GM12878 (cell line): ENCODE results near the gene GPAT3.

Experiments used
- BHLHE40 ChIP-seq, 2 experiments: fragments of 450-650 bp in 1 of 2; IDR thresholded peaks; 2 replicates each; pipeline ENCODE4 v1.6.1; 2011 to 2017; ENCODE audit warnings: low read depth in 2 of 2, borderline replicate concordance in 1 of 2, improper control_type of control experiment in 1 of 2, low read length in 1 of 2, mild to moderate bottlenecking in 1 of 2
- ESRRA ChIP-seq: IDR thresholded peaks from 2 replicates; pipeline ENCODE4 v1.6.1; 2012; ENCODE audit warnings: mild to moderate bottlenecking, low read length, improper control_type of control experiment
- FOS ChIP-seq: IDR thresholded peaks from 3 replicates; pipeline ENCODE4 v1.6.1; 2011; ENCODE audit warnings: borderline replicate concordance; ENCODE audit not compliant: insufficient read length; ENCODE audit errors: extremely low read depth
- HDAC6 ChIP-seq: fragments of 200-600 bp; sonication (generic); IDR thresholded peaks from one replicate; pipeline ENCODE4 v1.8.0; 2017; ENCODE audit warnings: antibody characterized with exemption; ENCODE audit not compliant: unreplicated experiment
- JUND ChIP-seq: IDR thresholded peaks from 2 replicates; pipeline ENCODE4 v1.6.1; 2012; ENCODE audit warnings: low read depth, mild to moderate bottlenecking, low read length, improper control_type of control experiment, moderate library complexity
- POLR2AphosphoS5 ChIP-seq: IDR thresholded peaks from 2 replicates; pipeline ENCODE4 v1.6.1; 2011; ENCODE audit warnings: mild to moderate bottlenecking, low read length, inconsistent platforms
- RAD21 ChIP-seq: IDR thresholded peaks from 2 replicates; pipeline ENCODE4 v1.6.1; 2011; ENCODE audit warnings: mild to moderate bottlenecking, low read depth, low read length, moderate library complexity; ENCODE audit not compliant: insufficient read depth
- RAD51 ChIP-seq: fragments of 450-650 bp; IDR thresholded peaks from 2 replicates; pipeline ENCODE4 v1.6.1; 2016; ENCODE audit warnings: moderate library complexity, mild to moderate bottlenecking, inconsistent platforms
- RCOR1 ChIP-seq: conservative IDR thresholded peaks from 2 replicates; pipeline ENCODE4 v1.6.1; 2012; ENCODE audit warnings: low read depth, low read length, improper control_type of control experiment
- RFX5 ChIP-seq: IDR thresholded peaks from 2 replicates; pipeline ENCODE4 v1.6.1; 2011; ENCODE audit warnings: low read depth, low read length, improper control_type of control experiment
- TCF7 ChIP-seq: IDR thresholded peaks from 2 replicates; pipeline ENCODE4 v1.6.1; 2014; ENCODE audit warnings: antibody characterized with exemption, borderline replicate concordance
- TF ChIP-seq, protein P1 (sequence below): IDR thresholded peaks from 2 replicates; pipeline ENCODE4 v1.6.1; 2012; ENCODE audit warnings: low read depth, low read length, improper control_type of control experiment
- TF ChIP-seq, protein P2 (sequence below): IDR thresholded peaks from 2 replicates; pipeline ENCODE4 v1.6.1; 2012; ENCODE audit warnings: mild to moderate bottlenecking, low read depth, low read length
- TF ChIP-seq, protein P3 (sequence below), 3 experiments: IDR thresholded peaks in 2 of 3; conservative IDR thresholded peaks in 1 of 3; 2 replicates each; pipeline ENCODE4 v1.5.1; 2011; ENCODE audit warnings: low read depth in 3 of 3, low read length in 3 of 3, mild to moderate bottlenecking in 3 of 3, control low read depth in 2 of 3, moderate library complexity in 2 of 3, inconsistent platforms in 1 of 3, mixed read lengths in 1 of 3; ENCODE audit not compliant: control insufficient read depth in 2 of 3, insufficient read depth in 1 of 3; ENCODE audit errors: extremely low read depth in 1 of 3

DNA sequence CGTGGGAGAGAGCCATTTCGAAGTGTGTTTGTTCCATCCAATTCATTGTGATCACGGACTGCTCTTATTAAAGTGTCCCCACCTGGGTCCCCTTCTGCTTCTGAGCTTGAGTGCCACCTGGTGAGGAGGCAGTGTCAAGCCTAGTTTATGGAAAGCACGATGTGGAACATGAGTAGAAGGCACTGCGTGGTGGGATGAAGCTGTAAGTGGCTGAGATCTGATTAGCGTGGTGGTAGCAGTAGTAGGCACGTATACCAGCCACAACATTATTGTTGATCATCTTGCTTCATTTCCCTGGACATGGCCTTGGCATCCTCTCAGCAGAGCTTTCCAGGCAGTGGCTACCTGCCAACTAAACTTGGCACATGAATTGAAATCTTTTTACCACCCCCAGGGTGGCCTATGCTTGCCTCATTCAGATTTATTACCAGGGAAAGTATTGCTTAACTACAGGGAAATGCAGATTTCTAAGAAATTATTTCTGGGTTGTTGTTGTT is 46.4 kb downstream of the GPAT3 start:
- TF ChIP-seq BHLHE40 (IDR thresholded peaks at IDR 0.05; ENCODE audit: borderline replicate concordance in 1 of 2, low read depth in 2 of 2, low read length in 1 of 2) (no peak), RAD51 (no peak), ESRRA (no peak), HDAC6 (no peak), FOS (no peak), POLR2AphosphoS5 (no peak), RCOR1 (no peak), RAD21 (peak; percentile 43), TCF7 (no peak), JUND (no peak), RFX5 (no peak)
- TF ChIP-seq, protein P1, sequence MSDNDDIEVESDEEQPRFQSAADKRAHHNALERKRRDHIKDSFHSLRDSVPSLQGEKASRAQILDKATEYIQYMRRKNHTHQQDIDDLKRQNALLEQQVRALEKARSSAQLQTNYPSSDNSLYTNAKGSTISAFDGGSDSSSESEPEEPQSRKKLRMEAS, result no peak
- TF ChIP-seq, protein P2, sequence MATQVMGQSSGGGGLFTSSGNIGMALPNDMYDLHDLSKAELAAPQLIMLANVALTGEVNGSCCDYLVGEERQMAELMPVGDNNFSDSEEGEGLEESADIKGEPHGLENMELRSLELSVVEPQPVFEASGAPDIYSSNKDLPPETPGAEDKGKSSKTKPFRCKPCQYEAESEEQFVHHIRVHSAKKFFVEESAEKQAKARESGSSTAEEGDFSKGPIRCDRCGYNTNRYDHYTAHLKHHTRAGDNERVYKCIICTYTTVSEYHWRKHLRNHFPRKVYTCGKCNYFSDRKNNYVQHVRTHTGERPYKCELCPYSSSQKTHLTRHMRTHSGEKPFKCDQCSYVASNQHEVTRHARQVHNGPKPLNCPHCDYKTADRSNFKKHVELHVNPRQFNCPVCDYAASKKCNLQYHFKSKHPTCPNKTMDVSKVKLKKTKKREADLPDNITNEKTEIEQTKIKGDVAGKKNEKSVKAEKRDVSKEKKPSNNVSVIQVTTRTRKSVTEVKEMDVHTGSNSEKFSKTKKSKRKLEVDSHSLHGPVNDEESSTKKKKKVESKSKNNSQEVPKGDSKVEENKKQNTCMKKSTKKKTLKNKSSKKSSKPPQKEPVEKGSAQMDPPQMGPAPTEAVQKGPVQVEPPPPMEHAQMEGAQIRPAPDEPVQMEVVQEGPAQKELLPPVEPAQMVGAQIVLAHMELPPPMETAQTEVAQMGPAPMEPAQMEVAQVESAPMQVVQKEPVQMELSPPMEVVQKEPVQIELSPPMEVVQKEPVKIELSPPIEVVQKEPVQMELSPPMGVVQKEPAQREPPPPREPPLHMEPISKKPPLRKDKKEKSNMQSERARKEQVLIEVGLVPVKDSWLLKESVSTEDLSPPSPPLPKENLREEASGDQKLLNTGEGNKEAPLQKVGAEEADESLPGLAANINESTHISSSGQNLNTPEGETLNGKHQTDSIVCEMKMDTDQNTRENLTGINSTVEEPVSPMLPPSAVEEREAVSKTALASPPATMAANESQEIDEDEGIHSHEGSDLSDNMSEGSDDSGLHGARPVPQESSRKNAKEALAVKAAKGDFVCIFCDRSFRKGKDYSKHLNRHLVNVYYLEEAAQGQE, result no peak
- TF ChIP-seq, protein P3, sequence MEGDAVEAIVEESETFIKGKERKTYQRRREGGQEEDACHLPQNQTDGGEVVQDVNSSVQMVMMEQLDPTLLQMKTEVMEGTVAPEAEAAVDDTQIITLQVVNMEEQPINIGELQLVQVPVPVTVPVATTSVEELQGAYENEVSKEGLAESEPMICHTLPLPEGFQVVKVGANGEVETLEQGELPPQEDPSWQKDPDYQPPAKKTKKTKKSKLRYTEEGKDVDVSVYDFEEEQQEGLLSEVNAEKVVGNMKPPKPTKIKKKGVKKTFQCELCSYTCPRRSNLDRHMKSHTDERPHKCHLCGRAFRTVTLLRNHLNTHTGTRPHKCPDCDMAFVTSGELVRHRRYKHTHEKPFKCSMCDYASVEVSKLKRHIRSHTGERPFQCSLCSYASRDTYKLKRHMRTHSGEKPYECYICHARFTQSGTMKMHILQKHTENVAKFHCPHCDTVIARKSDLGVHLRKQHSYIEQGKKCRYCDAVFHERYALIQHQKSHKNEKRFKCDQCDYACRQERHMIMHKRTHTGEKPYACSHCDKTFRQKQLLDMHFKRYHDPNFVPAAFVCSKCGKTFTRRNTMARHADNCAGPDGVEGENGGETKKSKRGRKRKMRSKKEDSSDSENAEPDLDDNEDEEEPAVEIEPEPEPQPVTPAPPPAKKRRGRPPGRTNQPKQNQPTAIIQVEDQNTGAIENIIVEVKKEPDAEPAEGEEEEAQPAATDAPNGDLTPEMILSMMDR (IDR thresholded peaks at IDR 0.05 in 2 of 3, conservative IDR thresholded peaks at IDR 0.05 in 1 of 3; ENCODE audit: control insufficient read depth in 2 of 3, extremely low read depth in 1 of 3, insufficient read depth in 1 of 3, low read depth in 3 of 3, low read length in 3 of 3), result peak in 2 of 3 experiments; percentile 39 to 50; a peak in 4 of 6 replicates
